Keratinocyte (primary cell): Measurements from ENCODE around the gene SH2D3C. TPM values are rescaled to one million over a fixed set of nuclear protein-coding genes. Genes with fewer than 3 reads are reported as not detected.
"Not testable (repeated sequence)": the region's sequence is repeated elsewhere in the genome, so short reads cannot be mapped to it uniquely, and the experiment has no call there.

Experiments used
- DNase-seq: peaks from one replicate; pipeline ENCODE4 v3.0.0-alpha.2; 2011; ENCODE audit warnings: low read depth, missing footprints, low spot score
- FAIRE-seq: peaks from 2 replicates; lab custom pipeline; 2011; peaks lifted over from hg19 to GRCh38; lab: Jason Lieb, UNC
- H2AFZ ChIP-seq: 2 replicates; pipeline ENCODE4 v1.6.0; 2012; ENCODE audit warnings: low read length, control low read depth, inconsistent platforms; ENCODE audit not compliant: control insufficient read depth
- H3K27ac ChIP-seq: 2 replicates; pipeline ENCODE4 v1.5.1; 2011; ENCODE audit warnings: low read length; ENCODE audit not compliant: control insufficient read depth, insufficient read depth
- H3K27me3 ChIP-seq: 3 replicates; pipeline ENCODE4 v1.6.0; 2011; ENCODE audit warnings: low read length; ENCODE audit not compliant: control insufficient read depth, insufficient read depth; ENCODE audit errors: extremely low read depth
- H3K36me3 ChIP-seq, 2 experiments: 2 replicates in 1 of 2; 3 replicates in 1 of 2; pipeline ENCODE4 v1.5.1; 2011; ENCODE audit warnings: low read length in 2 of 2, mild to moderate bottlenecking in 1 of 2; ENCODE audit not compliant: control insufficient read depth in 2 of 2, insufficient read depth in 2 of 2; ENCODE audit errors: extremely low read depth in 1 of 2
- H3K4me1 ChIP-seq: 3 replicates; pipeline ENCODE4 v1.5.1; 2011; ENCODE audit warnings: low read length; ENCODE audit not compliant: control insufficient read depth, insufficient read depth; ENCODE audit errors: extremely low read depth
- H3K4me2 ChIP-seq: 3 replicates; pipeline ENCODE4 v1.6.0; 2011; ENCODE audit warnings: low read depth, low read length; ENCODE audit not compliant: control insufficient read depth, insufficient read depth; ENCODE audit errors: extremely low read depth
- H3K4me3 ChIP-seq, 3 experiments: fragments of 200-600 bp in 1 of 3; sonication (generic) in 1 of 3; 2 replicates in 2 of 3; 3 replicates in 1 of 3; pipeline ENCODE4 v1.5.1; 2011 to 2016; ENCODE audit warnings: low read length in 3 of 3, mild to moderate bottlenecking in 3 of 3, control low read depth in 2 of 3, inconsistent platforms in 1 of 3, low read depth in 1 of 3, mixed read lengths in 1 of 3, mixed run types in 1 of 3, moderate library complexity in 1 of 3; ENCODE audit not compliant: control insufficient read depth in 2 of 3, insufficient read depth in 2 of 3; ENCODE audit errors: extremely low read depth in 1 of 3
- H3K79me2 ChIP-seq: 2 replicates; pipeline ENCODE4 v1.6.0; 2012; ENCODE audit warnings: low read length; ENCODE audit not compliant: control insufficient read depth, insufficient read depth
- H3K9ac ChIP-seq: 3 replicates; pipeline ENCODE4 v1.6.0; 2011; ENCODE audit warnings: low read length; ENCODE audit not compliant: control insufficient read depth, insufficient read depth; ENCODE audit errors: extremely low read depth
- H3K9me1 ChIP-seq: 3 replicates; pipeline ENCODE4 v1.6.0; 2011; ENCODE audit warnings: low read length; ENCODE audit not compliant: control insufficient read depth, insufficient read depth; ENCODE audit errors: extremely low read depth
- H3K9me3 ChIP-seq: 2 replicates; pipeline ENCODE4 v1.5.1; 2012; ENCODE audit warnings: low read depth, low read length; ENCODE audit not compliant: control insufficient read depth
- H4K20me1 ChIP-seq: 3 replicates; pipeline ENCODE4 v1.6.0; 2011; ENCODE audit warnings: low read length; ENCODE audit not compliant: control insufficient read depth, insufficient read depth; ENCODE audit errors: extremely low read depth
- CTCF ChIP-seq, 3 experiments: IDR thresholded peaks in 1 of 3; conservative IDR thresholded peaks in 1 of 3; optimal IDR thresholded peaks in 1 of 3; 2 replicates in 2 of 3; 3 replicates in 1 of 3; pipeline versions ENCODE3 to v1.5.1; 2011; ENCODE audit warnings: low read length in 3 of 3, mild to moderate bottlenecking in 3 of 3, moderate library complexity in 2 of 3, control low read depth in 1 of 3, inconsistent platforms in 1 of 3; ENCODE audit not compliant: insufficient read depth in 2 of 3; ENCODE audit errors: extremely low read depth in 1 of 3
- EZH2 ChIP-seq: IDR thresholded peaks from one replicate; pipeline ENCODE4 v1.6.1; 2012; ENCODE audit warnings: inconsistent platforms, mild to moderate bottlenecking, low read length, moderate library complexity
- dilution Hi-C: fragments of 300-500 bp; cut with MboI; formaldehyde crosslinking; loops from one replicate; pipeline ENCODE4 v1.7.0; 2020; ENCODE audit warnings: low sequenced_read_pairs; ENCODE audit not compliant: extremely low pct_ligation_motif_present
- polyA plus RNA-seq, 5 experiments: library from polyadenylated mRNA; depleted of rRNA in 3 of 5; stranded (reverse) in 3 of 5; stranded (forward) in 1 of 5; unstranded in 1 of 5; fragments of >200 nt; gene quantifications; 1 replicate in 1 of 5; 2 replicates in 3 of 5; 3 replicates in 1 of 5; pipeline versions ENCODE4 v1.2.1 to v1.2.3, GENCODE V29; 2011 to 2012; ENCODE audit warnings: missing spikeins in 2 of 5, low read depth in 1 of 5, low replicate concordance in 1 of 5

The SH2D3C gene
- polyA plus RNA-seq, 1 donor (not counting 4 experiments of a cell fraction or from before 2014, with no cell fraction given): 0.12 TPM

GRCh38 chr9:127761061-127761460 lies 17.4 kb downstream of the SH2D3C start:
- H3K4me2 ChIP-seq: no peak overlapping the region
- dilution Hi-C loops: no loop called here
- no peaks in the 10 kb centered on the region for H3K9me3 ChIP-seq
- DNase-seq: no peak
- no peak for TF ChIP-seq CTCF (optimal IDR thresholded peaks at IDR 0.05 in 1 of 3, IDR thresholded peaks at IDR 0.05 in 1 of 3, conservative IDR thresholded peaks at IDR 0.05 in 1 of 3; ENCODE audit: extremely low read depth in 1 of 3, insufficient read depth in 2 of 3, low read length in 3 of 3)
- no peak for TF ChIP-seq EZH2
- H3K36me3 ChIP-seq: no peaks in the 10 kb centered on the region
- peaks cover 8% of the 10 kb centered on the region for H3K27me3 ChIP-seq
- H3K27ac ChIP-seq: no peak overlapping the region
- H3K4me3 ChIP-seq: no peak overlapping the region
- H3K9ac ChIP-seq: no peak overlapping the region
- no peaks in the 10 kb centered on the region for H3K4me1 ChIP-seq
- H3K79me2 ChIP-seq: no peaks in the 10 kb centered on the region
- no peak for FAIRE-seq
- H3K9me1 ChIP-seq: no peaks in the 10 kb centered on the region
- H4K20me1 ChIP-seq: no peaks in the 10 kb centered on the region
- H2AFZ ChIP-seq: no peak overlapping the region

- H3K4me1 ChIP-seq: no peaks in the 10 kb centered on the region
These were observed 19.6 kb downstream of the SH2D3C start for GRCh38 chr9:127758843-127759242.

DNA sequence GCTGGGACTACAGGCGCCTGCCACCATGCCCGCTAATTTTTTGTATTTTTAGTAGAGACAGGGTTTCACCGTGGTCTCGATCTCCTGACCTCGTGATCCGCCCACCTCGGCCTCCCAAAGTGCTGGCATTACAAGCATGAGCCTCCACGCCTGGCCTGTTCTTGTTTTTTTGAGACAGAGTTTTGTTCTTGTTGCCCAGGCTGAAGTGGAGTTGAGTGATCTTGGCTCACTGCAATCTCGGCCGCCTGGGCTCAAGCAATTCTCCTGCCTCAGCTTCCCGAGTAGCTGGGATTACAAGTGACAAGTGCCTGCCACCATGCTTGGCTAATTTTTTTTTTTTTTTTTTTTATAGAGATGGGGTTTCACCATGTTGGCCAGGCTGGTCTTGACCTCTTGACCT lies 21.7 kb downstream of the SH2D3C start:
- H3K4me1 ChIP-seq, H3K9ac ChIP-seq, H4K20me1 ChIP-seq, FAIRE-seq, H3K9me3 ChIP-seq, H3K79me2 ChIP-seq, DNase-seq, H2AFZ ChIP-seq, H3K9me1 ChIP-seq, H3K4me2 ChIP-seq, H3K4me3 ChIP-seq, H3K36me3 ChIP-seq, dilution Hi-C loops, H3K27ac ChIP-seq: not testable (repeated sequence)
- peaks cover 47% of the 10 kb centered on the region for H3K27me3 ChIP-seq

More at GRCh38 chr9:127758843-127759242, 19.6 kb downstream of the SH2D3C start:
- Histone ChIP-seq H3K27me3 (peaks cover 28% of the 10 kb centered on the region), H3K4me2 (no peak overlapping the region), H3K4me3 (no peak overlapping the region), H3K9me3 (no peaks in the 10 kb centered on the region), H4K20me1 (no peaks in the 10 kb centered on the region), H3K36me3 (no peaks in the 10 kb centered on the region), H3K27ac (no peak overlapping the region), H3K79me2 (no peaks in the 10 kb centered on the region), H3K9ac (no peak overlapping the region), H3K9me1 (no peaks in the 10 kb centered on the region), H2AFZ (no peak overlapping the region)
- dilution Hi-C loops: no loop called here
- no peak for DNase-seq
- TF ChIP-seq CTCF (optimal IDR thresholded peaks at IDR 0.05 in 1 of 3, IDR thresholded peaks at IDR 0.05 in 1 of 3, conservative IDR thresholded peaks at IDR 0.05 in 1 of 3; ENCODE audit: extremely low read depth in 1 of 3, insufficient read depth in 2 of 3, low read length in 3 of 3) (no peak), EZH2 (no peak)
- no peak for FAIRE-seq
